HL-60/S4 treated with phorbol 12-myristate 13-acetate at 8.2 ng/mL for 4 days and 3 days (cell line): Measurements from ENCODE around the gene SHTN1.

Source experiments
- in situ Hi-C: fragments of 300-500 bp; cut with MboI; formaldehyde crosslinking; loops from 2 replicates; pipeline ENCODE4 v1.15.0; 2022; ENCODE audit warnings: low sequenced_read_pairs

SHTN1 gene

GRCh38 chr10:117005026-117005526 lies at the start of gene SHTN1:
TSS of gene SHTN1 (minus strand) at chr10:117005187. CDS start at chr10:117005079, 108 bp downstream.
- in situ Hi-C loops: no loop called here

DNA sequence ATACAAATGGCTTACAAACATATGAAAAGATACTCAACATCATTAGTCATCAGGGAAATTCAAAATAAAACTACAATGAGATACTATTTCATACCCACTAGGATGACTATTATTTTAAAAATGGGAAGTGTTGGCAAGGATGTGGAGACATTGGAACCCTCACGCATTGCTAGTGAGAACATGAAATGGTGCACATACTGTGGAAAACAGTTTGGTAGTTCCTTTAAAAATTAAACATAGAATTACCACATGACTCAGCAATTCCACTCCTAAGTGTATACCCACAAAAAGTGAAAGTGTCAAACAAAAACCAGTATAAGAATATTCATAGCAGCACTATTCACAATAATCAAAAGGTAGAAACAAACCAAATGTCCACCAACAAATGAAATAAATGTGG lies 48.5 kb upstream of the SHTN1 start:
- in situ Hi-C loops: no loop called here

- in situ Hi-C loops: no loop called here
These were observed 43.0 kb upstream of the SHTN1 start for GRCh38 chr10:117047947-117048346.

GRCh38 chr10:117016266-117016665 lies 11.3 kb upstream of the SHTN1 start:
- in situ Hi-C loops: no loop called here

GRCh38 chr10:117014835-117015234 lies 9.8 kb upstream of the SHTN1 start:
- in situ Hi-C loops: no loop called here

- in situ Hi-C loops: no loop called here
These were observed 2.1 kb upstream of the SHTN1 start for GRCh38 chr10:117007080-117007479.

DNA sequence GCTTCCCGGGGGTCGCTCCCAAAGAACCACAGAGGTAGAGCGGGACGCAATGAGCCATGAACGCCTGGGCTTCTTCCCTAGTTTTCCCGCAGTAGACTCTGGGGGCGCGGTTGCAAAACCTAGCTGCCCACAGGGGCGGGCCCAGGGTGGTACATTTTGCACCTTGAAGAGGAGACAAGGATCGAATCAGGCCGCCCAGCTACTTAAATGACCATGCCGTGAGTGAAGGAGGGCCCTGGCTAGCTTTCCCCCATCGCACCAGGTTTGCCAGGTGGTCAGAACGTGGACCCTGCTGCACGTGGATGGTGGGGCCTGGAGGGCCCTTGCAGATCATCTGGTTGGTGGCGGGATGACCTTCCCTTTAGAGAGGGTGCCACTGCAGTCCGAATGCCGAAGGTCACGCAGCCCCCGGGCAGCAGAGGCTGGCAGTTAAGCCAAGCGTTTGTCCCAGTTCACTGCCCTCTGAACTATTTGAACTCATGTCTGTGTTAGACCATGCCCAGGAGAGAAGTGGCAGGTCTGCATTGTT lies 604 bp upstream of the SHTN1 start:
- in situ Hi-C loops: no loop called here

- in situ Hi-C loops: no loop called here
These were observed 561 bp downstream of the SHTN1 start for GRCh38 chr10:117004227-117005025.

DNA sequence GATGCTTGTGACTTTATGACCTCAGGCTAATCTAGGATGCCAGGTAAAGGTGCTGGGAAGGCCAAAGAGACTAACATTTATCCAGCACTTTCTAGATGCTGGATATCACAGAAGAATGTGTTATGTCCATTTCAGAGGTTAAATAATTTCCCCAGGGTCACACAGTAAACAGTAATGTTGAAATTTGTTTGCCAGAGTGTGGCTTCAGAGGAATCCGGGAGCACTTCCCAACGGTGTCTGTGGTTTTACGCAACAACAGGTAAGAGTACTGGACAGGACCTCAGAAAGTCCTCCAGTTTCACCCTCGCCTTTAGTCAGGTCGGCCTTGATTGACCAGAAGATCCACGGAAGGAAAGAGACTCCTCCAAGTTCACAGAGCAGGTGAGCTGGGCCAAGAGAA lies 1.7 kb downstream of the SHTN1 start:
- in situ Hi-C loops: no loop called here

DNA sequence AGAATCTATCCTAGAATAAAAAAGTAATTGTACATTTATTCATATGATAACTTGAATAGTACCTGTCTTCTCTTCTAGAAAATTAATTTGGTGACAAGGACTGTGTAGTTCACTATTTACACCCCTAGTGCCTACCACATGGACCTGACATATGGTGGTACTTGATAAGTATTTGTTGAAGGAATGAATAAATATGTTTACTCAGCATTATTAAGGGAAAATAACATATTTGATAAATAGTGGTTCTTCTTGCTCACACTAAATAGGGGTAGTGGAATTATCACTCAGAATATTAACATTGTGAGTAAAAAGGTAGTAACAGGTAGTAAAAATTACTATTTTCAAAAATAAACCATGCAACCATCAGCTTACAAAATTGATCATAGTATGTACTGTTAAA lies 2.8 kb downstream of the SHTN1 start:
- in situ Hi-C loops: no loop called here

DNA sequence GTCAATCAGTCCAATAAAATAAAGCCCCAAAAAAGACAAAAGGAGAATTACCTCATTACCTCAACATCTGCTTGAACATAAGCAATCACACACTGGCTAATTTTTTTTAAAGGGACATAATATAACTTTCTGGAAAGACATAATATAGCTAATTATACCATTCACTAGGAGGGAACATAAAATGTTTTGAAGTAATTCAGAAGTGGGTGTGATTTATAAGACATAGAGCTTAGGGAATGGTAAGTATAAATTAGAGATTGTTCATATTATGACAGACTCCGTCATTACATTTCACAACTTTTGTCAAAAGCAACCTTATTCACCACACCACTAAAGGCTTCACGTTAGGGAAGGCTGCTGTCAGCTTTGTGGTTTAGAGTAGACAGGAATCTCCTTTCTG lies 3.8 kb downstream of the SHTN1 start:
- in situ Hi-C loops: no loop called here

DNA sequence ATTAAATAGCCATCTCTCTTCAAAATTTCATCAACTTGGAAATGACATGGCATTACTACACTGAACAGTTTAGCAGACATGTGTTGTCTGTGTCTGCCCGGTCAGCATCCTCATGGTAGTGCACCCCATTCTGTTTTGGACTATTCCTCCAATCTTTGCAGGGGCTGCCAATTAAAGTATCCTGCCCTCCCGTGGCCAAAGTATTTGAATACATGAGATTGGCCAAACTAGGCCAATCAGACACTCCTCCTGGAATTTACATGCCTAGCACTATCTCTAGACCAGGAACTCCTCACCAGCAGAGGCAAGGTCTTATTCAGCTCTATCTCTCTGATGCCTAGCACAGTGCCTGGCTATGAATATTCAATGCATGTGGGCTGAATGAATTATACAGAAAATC lies 4.4 kb downstream of the SHTN1 start:
- in situ Hi-C loops: no loop called here

- in situ Hi-C loops: no loop called here
These were observed 6.8 kb downstream of the SHTN1 start for GRCh38 chr10:116998172-116998571.

DNA sequence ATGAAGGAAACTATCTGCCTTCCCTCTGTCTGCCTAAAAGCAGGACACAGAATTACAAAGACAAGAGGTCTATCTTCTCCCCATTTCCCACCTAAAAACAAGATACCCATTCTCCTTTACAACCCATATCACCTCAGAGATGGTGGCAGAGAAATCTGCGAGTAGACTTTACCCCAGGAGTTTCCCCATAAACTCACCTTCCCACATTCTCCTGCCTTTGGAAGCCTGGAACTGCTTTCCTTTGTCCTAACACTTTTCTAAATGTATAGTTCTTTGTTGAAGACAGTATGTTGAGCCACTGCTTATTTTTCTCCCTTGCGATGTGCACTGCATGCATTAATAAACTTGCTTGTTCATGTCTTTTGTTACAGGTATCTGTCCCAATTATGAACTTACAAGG lies 8.0 kb downstream of the SHTN1 start:
- in situ Hi-C loops: no loop called here

DNA sequence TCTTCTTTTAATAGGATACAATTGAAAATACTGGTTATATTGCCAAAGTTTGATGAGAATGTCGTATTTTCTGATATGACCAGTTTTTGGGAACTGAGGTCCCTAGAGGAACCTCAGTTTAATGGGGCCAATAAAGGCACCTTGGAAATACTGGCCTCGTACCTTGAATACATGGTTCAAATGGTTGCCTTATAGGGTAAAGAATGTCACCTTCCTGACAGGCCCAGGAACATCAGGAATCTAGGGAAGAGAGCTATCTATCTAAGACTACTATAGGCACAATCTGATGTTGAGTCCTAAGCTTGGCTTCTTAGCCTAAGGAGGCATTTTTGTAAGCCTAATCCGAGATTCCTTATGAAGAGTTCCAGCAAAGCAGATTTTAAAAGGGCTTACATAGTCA lies 9.3 kb downstream of the SHTN1 start:
- in situ Hi-C loops: no loop called here

DNA sequence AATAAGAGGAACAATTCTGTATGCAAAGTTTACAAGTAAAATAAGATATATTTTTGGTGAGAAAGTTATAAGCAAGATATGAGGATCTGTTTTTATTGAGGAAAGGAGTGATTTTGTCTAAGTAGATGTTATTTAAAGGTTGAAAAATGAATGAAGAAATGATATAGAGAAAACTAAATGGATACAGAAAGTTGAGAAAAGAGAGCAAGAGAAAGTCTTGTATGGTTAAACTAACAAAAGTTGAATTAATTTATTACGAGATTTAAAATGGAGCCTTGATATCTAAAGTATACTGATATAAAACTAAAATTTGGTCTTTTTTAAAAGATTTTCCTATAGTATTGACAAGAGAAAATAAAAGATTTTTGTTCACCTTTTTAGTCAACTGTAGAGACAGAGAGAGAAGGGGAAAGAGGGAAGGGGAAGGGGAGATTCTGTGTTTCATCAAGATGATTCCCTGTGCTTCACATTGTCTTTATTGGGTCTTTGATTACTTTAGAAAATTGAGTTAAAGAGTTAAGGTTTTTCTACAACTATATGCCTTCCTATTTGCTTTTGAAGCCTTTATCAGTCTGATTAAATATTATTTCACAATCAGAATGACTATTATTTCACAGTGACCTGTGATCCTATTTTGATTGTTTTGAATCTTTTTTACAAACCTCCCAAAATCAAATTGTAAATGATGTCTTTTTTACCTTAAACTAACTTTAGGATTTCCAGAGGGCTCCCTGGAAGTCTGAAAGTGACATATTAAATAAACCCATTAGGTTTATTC lies 10.7 kb downstream of the SHTN1 start:
- in situ Hi-C loops: no loop called here

DNA sequence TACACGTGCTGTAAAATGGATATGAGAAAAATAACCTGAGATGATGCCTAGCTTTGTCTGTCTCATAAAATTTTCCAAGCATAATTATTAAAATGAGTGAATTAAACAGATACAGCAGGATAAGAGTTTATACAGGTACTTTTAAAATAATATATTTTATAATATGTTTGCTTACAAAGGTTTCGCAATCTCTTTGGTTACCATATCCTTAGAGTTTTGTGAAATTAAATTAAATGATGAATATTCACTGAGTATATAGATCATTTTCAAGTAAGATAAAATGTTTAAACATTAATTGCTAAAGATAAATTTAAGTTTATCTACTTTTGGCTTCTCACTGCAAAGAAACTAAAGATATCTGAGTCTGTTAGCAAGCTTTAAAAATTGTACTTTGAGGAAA lies 11.4 kb downstream of the SHTN1 start:
- in situ Hi-C loops: no loop called here

- in situ Hi-C loops: no loop called here
These were observed 12.8 kb downstream of the SHTN1 start for GRCh38 chr10:116992183-116992582.

GRCh38 chr10:116990276-116990800 lies 14.6 kb downstream of the SHTN1 start:
- in situ Hi-C loops: no loop called here

- in situ Hi-C loops: no loop called here
These were observed 15.5 kb downstream of the SHTN1 start for GRCh38 chr10:116989439-116989838.

GRCh38 chr10:116988311-116988710 lies 16.7 kb downstream of the SHTN1 start:
- in situ Hi-C loops: no loop called here

DNA sequence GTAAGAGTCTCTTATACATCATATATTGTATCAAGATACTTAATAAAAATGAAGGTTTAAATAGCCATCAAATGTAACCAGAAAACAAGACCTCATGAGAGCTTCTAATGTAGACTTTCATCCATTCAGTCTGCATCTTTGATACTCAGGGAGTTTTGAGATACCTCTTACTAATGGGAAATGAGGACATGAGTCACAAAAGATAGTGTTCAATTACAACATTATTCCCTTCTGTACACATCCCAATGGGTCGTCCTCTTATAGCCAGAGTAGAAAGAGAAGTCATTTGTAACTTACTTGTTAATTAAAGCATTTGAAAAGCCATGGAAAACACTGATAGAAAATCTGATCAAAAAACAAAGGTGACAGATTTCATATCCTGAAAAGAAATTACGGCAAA lies 19.4 kb downstream of the SHTN1 start:
- in situ Hi-C loops: no loop called here
